ENCODE results near the gene CHRNG.

Gene CHRNG

GRCh38 chr2:232493701-232494474, 45.6 kb upstream of the CHRNG start:
- in situ Hi-C loops (cut with MboI; ENCODE audit: low pct_unique_long_range_greater_than_20kb, low sequenced_read_pairs, unreplicated experiment) = no loop called here
- no peak for TF ChIP-seq CTCF (IDR thresholded peaks at IDR 0.05; ENCODE audit: extremely low read depth, insufficient read depth, missing control alignments)
- no peak for DNase-seq (ENCODE audit: low spot score)

GRCh38 chr2:232494542-232494941, 45.0 kb upstream of the CHRNG start:
- no peak for TF ChIP-seq CTCF (IDR thresholded peaks at IDR 0.05; ENCODE audit: extremely low read depth, insufficient read depth, missing control alignments)
- in situ Hi-C loops (cut with MboI; ENCODE audit: low pct_unique_long_range_greater_than_20kb, low sequenced_read_pairs, unreplicated experiment) = no loop called here
- no peak for DNase-seq (ENCODE audit: low spot score)

DNA sequence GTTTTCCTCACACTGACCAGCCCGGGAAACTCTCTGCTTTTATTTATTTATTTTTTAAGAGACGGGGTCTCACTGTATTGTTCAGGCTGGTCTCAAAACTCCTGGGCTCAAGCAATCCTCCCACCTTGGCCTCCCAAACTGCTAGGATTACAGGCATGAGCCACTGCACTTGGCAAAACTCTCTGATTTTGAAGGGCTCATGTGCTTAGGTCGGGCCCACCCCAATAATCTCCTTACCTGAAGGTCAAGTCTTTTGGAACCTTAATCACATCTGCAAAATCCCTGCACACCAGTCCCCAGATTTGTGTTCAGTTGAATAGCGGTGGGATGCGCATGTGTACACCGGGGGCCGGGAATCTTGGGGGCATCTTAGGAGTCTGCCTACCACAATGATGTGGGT, 44.2 kb upstream of the CHRNG start:
- in situ Hi-C loops (cut with MboI; ENCODE audit: low pct_unique_long_range_greater_than_20kb, low sequenced_read_pairs, unreplicated experiment) = no loop called here
- no peak for DNase-seq (ENCODE audit: low spot score)
- TF ChIP-seq CTCF (IDR thresholded peaks at IDR 0.05; ENCODE audit: extremely low read depth, insufficient read depth, missing control alignments) = no peak

DNA sequence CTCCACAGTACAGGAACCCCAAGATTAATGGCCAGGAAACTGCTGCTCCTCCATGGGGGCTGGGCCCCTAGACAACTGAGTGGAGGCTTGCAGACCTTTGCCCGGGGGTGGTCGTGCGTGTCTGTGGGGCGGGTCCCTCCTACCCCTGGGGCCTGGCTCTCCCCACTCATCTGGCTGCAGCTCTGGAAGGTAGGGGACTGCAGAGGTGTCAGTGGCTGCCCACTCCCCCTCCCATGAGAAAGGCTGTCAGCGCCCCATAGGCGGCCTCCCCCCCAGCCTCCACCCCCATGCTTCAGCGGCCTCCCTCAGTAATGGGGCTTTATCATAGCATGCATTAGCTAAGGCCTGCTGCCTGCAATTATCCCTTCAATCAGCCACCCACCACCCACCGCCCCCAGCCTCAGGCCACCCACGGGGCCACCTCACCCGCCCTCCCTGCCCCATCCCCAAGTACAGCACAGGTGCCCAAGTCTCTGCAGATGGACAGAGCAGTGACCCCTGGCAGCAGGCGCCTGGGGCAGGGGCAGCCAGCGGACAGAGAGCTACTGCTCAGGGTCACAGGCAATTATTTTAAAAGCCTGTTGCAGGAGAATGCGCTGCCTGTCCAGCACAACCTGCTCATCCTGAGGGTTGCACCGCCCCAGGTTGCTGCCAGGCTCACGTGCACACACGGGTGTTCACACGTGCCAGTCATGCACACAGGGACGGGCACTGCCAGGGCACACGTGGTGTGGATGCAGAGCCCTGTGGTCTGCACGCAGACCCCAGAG, 42.8 kb upstream of the CHRNG start:
- in situ Hi-C loops (cut with MboI; ENCODE audit: low pct_unique_long_range_greater_than_20kb, low sequenced_read_pairs, unreplicated experiment) = no loop called here
- DNase-seq (ENCODE audit: low spot score) = no peak
- TF ChIP-seq CTCF (IDR thresholded peaks at IDR 0.05; ENCODE audit: extremely low read depth, insufficient read depth, missing control alignments) = no peak

DNA sequence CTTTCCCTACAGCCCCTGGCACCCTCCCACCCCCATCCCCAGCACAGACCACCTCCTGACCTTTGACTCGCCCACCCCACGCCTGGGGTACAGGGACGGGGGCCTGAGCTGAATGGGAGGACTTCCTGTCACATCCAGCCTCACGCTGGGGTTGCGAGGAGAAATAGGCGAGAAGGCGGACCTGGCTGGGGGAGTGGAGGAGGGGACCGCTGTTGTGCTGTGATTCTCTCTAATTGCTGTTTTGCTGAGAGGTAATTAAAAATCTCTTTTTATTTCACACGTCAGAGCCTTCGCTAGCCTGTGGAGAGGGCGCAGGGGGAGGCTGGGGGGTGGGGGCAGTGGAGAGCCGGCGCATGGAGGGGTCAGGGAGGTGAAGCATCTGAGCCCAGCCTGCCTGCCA, 42.1 kb upstream of the CHRNG start:
- TF ChIP-seq CTCF (IDR thresholded peaks at IDR 0.05; ENCODE audit: extremely low read depth, insufficient read depth, missing control alignments) = no peak
- DNase-seq (ENCODE audit: low spot score) = no peak
- in situ Hi-C loops (cut with MboI; ENCODE audit: low pct_unique_long_range_greater_than_20kb, low sequenced_read_pairs, unreplicated experiment) = no loop called here

DNA sequence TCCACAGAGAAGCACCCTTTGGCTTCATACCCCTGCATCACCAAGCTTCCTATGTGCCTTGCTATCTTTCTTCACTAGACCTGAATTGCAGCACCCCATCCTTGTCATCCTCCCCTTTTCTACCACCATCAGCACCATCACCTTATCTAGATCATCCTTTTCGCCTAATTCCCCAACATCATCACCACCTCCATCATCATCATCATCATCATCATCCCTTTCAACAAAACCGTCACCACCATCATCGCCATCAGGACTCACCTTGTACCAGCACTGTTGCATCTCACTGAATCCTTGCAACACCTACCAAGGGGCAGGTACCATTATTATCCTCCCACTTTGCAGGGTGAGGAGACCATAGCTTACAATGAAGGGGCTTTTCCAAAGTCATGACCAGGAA, 41.0 kb upstream of the CHRNG start:
- no peak for TF ChIP-seq CTCF (IDR thresholded peaks at IDR 0.05; ENCODE audit: extremely low read depth, insufficient read depth, missing control alignments)
- in situ Hi-C loops (cut with MboI; ENCODE audit: low pct_unique_long_range_greater_than_20kb, low sequenced_read_pairs, unreplicated experiment) = no loop called here
- DNase-seq (ENCODE audit: low spot score) = no peak

Data from GM13977 (cell line).